DMS53 treated with DMSO at 0.1 percent for 48 hours (cell line): ENCODE results near the gene MBD4.
A peak's percentile ranks its signal among the peaks of the same experiment; 100 is the strongest.
"Not testable (repeated sequence)": the region's sequence is repeated elsewhere in the genome, so short reads cannot be mapped to it uniquely, and the experiment has no call there.

ENCODE experiments used
- DNase-seq: peaks from one replicate; lab custom pipeline; 2025; ENCODE audit not compliant: unreplicated experiment; lab: John Stamatoyannopoulos, UW

MBD4 gene

DNA sequence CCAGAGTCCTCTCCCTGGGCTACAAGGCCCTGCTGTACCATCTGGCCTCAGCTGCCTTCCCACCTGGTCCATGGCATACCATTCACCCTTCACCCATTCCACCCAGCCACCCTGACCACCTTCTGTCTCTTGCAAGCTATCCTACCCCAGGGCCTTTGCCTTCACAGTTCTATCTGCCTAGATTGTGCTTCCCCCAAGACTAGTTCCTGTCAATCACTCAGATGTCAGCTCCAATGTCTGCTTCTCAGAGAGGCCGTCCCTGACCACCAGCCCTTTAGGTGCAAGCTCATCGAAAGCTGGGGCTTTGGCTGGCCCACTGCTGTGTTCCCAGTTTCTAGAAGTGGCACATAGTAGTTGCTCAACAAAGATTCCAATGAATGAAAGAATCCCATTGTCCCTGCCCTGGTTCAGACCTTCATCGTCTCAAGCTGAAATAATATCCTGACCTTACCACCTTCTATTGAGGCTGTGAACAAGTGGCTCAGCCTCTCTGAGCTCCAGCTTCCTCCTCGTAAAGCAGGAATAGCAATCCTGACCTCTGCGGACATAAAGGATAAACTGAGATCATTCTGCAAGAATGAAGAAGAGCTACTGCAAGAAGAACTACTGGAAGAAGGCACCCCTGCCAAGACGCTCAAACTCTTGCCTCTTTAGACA, 27.1 kb downstream of the MBD4 start:
- no peak for DNase-seq

DNA sequence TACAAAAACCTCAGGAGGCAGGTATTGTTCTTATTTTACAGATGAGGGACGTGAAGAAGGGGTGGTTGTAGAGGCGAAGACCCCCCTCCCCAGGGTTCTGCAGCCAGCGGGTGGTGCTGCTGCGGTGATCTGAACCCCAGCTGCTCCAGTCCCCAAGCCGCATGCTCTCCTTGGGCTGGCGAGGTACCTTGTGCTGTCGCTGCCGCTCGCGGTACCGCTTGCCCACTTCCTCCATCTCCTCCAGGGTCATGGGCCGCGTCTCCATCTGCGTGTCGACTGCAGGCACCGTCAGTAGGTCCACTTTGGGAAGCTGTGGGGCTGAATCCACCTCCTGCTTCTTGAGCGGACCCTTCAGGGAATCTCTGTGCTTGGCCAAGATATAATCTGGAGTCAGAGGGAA, 28.8 kb downstream of the MBD4 start:
- DNase-seq, result no peak

DNA sequence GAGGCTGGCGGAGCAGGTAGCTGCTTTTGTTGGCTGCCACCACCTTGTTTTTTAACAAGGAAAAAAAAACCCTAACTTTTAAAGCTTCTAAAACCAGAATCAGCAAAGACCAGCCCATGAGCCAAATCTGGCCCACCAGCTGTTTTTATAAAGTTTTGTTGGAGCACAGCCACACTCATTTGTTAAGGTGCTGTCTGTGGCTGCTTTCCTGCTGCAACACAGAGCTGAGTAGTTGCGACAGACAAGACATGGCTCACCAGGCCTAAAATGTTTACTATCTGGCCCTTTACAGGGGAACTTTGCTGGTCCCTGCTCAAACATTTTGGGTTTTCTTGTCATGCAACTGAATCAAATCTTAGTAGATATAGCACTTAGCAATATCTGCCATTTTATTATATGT, 30.2 kb downstream of the MBD4 start:
- no peak for DNase-seq

DNA sequence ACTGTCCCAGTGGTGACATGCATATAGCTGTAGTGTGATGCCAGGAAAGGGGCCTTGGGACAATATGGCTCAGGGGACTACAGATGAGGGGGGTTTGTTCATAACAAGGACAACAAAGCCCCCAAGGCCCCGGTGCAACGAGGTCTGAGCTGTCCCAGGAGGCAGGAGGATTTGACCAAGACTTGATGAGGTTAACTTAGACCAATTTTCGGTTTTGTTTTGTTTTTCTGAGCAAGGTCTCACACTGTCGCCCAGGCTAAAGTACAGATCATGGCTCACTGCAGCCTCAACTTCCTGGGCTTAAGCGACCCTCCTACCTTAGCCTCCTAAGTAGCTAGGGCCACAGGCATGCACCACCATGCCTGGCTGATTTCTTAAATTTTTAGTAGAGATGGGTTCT, 35.1 kb downstream of the MBD4 start:
- DNase-seq, result no peak

DNA sequence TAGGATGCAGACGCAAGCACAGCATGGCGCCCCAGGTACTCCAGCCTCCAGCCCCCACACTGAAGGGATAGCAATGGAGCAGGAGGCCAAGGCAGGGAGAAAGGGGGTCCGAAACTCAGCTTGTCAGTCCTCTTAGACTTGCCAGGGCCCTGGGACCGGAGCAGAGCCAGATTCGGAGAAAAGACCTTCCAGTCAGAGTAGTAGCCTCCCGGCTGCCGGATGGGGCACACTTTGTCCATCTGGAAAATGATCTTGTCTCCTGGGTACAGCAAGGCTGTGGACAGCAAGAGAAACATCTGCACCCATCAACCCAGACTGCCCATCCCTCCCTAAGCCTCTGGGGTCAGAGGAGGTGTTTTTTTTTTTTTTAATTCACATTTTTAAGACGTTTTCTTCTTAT, 35.6 kb downstream of the MBD4 start:
- no peak for DNase-seq

DNA sequence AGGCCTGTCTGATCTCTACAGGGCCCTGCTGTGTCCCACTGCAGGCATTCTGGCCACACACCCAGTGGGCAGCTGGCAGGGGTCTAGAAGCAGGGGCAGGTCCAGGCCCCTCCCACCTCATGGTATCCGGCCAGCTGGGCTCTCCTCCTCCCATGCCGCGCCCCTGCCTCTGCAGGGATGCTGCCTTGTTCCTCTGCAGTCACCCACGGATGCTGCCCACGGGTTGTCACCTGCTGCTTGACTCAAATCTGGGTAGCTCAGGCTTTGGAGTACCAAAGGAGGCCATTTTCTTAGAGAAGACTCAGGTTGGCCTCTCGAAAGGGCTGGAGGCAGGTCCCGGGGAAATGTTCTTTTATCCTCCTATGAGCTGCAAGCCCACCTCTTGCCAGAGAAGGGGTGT, 36.3 kb downstream of the MBD4 start:
- DNase-seq, result no peak

DNA sequence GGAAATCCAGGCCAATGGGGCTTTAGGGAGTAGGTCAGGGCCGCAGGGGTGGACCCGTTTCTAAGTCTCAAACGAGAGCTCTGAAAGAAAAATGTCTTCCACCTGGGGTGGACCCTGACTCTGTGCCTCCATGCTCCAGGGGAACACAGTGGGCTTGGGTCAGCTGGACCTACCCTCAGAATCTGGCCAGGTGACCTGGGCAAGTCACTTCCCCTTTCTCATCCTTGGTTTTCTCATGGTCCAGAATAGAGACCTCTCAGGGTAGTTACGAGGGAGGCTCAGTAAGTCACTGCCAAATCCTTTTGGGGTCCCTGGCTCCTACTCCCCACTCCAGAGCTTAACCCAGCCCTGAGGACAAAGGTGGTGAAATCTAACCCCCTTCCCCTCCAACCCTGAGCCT, 37.1 kb downstream of the MBD4 start:
- no peak for DNase-seq

DNA sequence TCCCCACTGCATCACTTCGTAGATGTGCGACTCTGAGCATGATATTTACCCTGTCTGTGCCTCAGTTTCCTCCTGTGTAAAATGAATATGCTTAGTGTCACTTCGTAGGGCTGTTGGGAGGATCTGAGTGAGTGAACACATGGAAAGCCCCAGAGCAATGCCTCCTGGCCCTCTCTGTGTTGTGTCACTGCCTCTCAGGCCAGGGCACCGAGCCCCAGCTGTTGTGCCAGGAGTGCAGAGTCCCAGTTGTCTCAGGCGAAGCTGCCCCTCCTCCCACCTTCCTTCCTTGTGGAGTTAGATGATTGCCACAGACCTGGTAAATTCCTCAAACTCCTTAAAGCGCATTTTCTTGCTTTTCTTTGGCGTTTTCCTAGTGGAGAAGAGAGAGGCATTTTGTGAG, 37.5 kb downstream of the MBD4 start:
- DNase-seq, result no peak

DNA sequence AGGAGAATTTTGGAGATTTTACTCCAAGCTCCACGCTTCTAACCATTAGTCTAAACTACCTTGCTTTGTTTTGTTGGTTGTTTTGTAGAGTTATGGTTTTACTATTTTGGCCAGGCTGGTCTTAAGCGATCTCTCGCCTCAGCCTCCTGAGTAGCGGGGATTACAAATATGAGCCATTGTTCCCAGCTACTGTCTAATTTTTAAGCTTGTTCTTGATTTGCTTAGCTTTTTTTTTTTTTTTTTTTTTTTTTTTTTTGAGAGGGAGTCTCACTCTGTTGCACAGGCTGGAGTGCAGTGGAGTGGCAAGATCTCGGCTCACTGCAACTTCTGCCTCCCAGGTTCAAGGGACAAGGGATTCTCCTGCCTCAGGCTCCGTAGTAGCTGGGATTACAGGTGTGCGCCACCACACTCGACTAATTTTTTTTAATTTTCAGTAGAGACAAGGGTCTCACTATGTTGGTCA, 39.8 kb downstream of the MBD4 start:
- no peak for DNase-seq

DNA sequence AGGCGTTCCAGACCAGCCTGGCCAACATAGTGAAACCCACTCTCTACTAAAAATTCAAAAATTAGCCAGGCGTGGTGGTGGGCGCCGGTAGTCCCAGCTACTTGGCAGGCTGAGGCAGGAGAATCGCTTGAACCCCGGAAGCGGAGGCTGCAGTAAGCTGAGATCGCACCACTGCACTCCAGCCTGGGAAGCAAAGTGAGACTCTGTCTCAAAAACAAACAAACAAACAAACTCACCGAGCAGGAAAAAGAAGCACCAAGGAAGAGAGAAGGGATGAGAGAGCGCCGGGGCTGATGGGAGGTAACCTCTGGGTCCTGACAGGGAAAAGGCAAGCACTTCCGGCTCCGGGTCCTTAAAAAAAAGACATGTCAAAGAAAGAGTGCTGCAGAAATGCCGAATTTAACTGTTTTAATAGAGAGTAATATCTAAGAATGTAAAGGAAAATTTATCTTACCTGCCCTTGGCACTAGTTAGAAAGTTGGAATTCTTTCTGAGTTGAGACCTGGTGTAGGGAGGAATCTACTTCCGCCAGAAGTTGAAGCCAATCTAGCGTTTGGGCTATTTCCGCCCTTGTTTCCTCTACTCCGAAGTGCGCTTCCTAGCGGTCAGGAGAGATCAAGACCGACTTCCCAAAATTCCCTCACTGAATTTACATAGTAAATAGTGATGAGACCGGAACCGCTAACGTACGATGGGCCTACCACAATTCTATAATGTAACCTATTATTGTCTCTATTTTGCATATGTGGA, 40.4 kb downstream of the MBD4 start:
- peak; percentile 82 for DNase-seq

DNA sequence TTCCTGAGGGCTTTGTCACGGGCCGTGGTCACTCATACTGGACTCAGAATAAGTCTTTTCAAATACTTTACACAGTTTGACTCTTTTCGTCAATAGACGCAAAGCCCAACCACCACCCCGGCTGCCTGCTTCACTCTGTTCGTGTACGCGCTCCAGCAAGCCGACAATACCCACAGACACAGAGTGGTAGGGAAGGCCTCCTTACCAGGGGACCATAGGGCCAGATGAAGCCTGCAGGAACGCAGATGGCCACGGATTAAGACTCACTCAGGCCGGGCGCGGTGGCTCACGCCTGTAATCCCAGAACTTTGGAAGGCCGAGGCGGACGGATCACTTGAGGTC, 41.0 kb downstream of the MBD4 start:
- DNase-seq, result no peak

DNA sequence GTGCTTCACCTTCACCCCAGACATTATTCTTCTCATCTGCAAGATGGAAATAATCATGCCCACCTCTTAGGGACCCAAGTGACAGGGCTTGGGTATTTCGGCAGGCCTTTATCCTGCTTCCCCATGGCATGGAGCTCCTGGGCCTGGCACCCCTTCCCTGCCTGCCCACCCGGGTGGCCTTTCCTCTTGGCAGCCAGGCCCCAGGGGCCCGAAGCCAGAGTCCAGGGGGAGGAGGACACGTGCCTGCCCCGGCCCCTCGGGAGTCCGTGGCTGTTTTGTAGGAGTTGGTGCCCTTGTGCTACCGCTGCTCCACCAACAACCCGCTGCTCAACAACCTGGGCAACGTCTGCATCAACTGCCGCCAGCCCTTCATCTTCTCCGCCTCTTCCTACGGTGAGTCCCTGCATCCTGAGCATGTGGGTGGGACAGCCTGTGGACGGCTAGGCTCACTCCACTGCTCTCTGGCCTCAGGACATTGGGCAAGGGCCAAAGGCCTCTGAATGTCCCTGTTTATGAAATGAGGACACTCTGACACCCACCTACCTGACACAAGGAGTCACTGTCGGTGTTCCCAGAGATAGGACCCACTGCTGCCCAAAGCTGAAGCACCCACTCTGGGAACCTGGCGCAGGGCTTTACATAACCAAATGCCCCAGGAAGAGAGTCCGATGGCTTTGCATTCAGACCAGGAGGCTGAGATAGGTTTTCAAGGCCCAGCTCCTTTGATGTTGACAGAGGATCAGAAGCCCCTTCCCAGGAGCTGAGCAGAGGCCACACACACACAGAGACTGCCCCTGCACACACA, 45.8 kb downstream of the MBD4 start:
- DNase-seq, result not testable (repeated sequence)

DNA sequence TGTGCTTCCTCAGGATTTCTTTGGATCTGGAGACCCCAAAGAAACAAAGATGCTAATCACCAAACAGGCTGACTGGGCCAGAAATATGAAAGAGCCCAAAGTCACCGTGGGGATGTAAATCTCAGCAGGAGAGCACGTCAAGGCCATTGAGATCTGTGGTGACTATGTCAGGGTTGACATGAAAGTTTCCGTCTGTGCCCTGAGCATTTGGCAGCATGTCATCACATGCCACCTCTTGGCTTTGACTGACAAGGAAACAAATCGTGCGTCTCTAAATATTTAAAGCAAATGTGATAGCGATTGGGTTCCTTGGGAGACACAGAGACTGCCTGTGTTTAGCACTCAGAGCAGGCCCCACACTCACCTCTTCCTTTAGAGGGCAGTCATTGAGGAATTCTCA, 46.5 kb downstream of the MBD4 start:
- DNase-seq, result no peak

DNA sequence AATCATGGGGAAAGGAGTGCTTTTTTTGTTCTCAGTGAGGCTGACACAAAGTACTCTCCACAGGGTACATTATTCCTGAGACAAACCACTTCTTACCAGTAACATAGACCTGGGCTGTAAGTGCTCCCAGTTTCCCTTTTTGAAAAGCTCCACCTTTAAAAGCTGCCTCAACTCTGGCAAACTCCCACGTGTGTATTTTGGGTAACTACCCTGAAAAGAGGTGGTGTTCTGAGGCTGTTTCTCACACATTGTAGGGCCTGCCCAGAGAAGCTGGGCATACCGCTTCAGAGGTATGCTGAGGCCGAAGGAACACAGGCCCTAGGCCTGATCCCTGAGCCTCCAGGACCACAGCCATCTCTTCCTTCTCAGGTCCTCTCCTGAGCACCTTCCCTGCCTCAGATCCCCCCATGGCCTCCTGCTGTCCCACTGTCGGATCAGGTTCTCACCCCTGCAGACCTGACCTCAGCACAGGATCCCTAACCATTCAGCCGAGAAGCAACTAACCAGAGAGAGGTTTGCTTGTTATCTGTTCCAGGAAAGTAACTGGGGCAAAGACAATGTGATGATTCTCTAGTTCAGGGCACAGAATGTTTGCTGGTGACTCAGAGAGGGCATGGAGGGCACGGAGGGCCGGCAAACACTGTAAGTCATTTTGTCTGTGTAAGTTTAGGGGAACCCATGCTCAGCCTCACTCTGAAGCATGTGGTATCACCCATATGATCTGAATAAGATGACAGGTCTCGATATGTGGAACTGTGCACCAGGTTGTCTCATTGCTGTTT, 47.5 kb downstream of the MBD4 start:
- DNase-seq, result not testable (repeated sequence)

DNA sequence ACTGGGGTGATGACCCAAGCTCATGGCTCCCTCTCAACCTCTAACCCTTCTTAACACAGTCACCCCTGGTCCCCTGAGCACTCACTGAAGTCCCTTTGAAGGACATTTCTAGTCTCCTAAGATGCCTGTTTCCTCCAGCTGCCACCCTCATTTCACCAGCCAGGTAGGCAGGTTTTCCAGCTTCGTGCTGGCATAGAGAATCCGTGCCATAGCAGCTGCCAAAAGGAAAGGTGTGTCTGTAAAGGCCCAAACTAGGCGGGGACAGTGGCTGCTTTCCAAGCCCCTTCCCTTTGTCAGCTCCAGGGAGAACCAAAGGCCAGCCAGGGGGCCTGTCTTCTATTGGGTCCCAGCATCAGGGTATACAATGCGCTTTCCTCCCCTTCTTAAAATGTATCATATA, 48.2 kb downstream of the MBD4 start:
- not testable (repeated sequence) for DNase-seq

DNA sequence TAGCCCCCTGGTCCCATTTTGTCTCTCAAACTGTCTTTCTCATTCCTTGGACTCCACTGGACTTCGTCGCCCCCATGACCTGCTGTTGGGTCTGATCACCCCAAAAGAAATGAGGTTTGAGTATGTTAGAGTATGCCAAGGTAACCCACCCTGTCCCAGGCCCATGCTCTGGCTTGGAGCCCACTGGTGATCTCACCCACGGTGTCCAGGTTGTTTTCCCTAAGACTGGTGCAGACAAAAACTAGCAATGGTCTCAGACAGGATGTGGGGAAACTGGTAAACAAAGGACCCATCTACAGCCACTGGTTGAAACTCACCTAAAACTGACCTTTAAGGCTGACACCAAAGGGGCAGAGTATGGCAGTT, 50.2 kb downstream of the MBD4 start:
- no peak for DNase-seq

DNA sequence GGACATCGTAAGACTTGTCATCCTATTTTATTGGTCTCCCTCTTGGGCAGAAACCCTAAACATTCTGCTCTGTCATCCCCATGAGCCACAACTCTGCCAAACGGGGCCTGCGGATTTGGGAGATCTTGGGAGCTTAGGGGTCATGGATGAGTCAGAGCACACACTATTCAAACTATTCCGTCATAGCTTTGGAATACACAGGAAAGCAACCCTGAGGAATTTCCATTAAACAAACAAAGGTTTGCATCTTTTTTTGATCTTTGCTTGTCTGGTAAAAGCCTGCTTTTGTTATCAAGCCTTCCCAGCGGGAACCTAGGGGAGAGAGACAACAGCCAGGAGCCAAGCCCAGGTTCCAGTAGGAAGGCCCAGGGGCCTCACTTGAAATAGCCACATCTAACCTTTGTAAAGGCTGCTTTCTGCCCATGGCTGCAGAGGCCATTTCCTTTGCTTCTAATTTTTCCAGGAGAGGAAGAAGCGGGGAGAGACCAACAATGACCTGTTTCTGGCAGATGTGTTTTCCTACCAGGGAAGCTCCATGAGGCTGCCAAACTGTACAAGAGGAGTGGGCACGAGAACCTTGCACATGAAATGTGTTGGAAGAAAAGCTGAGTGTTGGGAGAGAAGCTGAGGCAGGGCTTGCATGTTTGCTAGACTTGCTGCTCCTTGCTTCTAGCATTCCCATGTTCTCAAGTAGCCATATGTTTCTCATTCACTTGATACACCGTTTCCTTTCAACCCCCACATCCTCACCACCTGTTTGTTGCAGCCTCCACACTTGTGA, 50.8 kb downstream of the MBD4 start:
- not testable (repeated sequence) for DNase-seq

DNA sequence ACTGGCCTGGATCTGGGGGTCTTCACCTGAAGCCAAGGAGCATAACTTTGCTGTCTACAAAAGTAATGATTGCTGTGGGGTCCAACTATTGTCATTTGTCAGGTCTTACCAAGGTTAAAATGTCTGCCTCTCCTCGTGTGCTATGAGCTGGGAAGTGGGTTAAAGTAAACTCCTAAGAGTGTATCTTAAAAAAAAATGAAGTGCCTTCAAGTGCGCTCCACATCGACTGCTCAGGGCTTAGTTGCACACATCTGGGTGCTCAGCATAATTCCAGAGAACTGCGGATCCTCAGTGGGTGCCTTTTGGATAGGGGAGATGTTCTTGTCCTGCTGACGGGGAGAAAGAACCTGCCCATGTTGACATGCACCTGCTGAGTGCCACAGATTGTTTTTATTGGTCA, 52.3 kb downstream of the MBD4 start:
- DNase-seq, result no peak

DNA sequence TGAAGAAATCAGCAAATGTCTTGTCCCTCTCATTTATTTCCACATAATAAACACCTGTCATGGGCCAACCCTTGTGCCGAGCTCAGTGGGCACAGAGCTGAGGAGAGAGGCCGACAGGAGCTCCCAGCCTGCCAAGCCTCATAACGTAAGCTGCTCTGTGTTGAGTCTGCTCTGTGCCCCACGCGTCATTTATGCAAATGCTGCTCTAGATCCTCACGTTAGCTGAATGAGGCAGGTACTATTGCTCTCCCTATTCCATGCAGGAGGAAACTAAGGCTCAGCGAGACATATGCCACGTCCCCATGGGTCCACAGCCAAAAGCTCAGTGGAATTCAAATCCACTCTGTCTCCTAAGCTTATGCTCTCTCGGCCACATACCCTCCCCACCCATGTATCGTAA, 52.8 kb downstream of the MBD4 start:
- no peak for DNase-seq

DNA sequence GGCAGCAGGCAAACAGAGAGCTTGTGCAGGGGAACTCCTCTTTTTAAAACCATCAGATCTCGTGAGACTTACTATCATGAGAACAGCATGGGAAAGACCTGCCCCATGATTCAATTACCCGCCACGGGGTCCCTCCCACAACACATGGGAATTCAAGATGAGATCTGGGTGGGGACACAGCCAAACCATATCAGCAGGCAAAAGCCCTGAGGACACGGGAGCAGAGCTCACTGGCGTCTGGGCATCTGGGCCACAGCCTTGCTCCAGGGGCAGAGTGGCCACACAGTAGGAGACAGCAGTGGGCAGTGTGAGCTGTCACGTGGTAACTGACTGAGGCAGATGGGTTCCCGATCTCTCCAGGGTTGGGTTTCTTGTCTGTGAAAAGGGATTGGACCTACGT, 54.2 kb downstream of the MBD4 start:
- DNase-seq, result not testable (repeated sequence)
